ENCODE measurements around the gene ZAR1L. TPM values are rescaled to one million over a fixed set of nuclear protein-coding genes. Genes with fewer than 3 reads are reported as not detected.
A peak's percentile ranks its signal among the peaks of the same experiment; 100 is the strongest.

The ZAR1L gene
- total RNA-seq, 2 donors from 2014 or later, result 0.19 TPM; not detected in 1

DNA sequence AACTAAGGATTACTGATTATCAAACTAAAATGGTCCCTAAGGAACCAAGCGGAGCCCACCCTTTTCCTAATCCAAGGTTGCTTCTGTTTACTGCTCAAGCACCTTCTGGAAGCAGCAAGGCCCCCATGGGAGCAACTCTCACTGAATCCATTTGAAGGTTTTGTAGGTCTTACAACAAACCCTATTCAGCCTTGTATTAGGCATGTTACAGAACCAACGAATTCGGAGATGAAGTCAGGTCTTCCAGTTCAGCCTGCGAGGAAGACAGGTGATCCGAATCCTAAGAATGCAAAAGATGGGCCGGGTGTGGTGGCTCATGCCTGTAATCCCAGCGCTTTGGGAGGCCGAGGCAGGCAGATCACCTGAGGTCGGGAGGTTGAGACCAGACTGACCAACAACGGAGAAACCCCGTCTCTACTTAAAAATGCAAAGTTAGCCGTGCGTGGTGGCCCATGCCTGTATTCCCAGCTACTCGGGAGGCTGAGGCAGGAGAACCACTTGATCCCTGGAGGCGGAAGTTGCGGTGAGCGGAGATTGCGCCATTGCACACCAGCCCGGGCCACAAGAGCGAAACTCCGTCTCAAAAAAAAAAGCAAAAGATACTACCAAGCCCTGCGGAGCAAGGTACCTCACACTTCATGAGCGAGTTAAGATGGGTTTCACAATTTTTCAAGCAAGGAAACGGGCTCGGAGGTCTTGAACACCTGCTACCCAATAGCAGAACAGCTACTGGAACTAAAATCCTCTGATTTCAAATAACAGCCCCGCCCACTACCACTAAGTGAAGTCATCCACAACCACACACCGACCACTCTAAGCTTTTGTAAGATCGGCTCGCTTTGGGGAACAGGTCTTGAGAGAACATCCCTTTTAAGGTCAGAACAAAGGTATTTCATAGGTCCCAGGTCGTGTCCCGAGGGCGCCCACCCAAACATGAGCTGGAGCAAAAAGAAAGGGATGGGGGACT is 609 bp downstream of the ZAR1L start:
- peak; percentile 69 for ATAC-seq (replicated peaks)
- H3K9me3 Mint-ChIP-seq, result no peaks in the 10 kb centered on the region
- H3K36me3 Mint-ChIP-seq (ENCODE audit: low read depth), result peaks cover 40% of the 10 kb centered on the region
- peak overlapping the region; percentile 96 for H3K4me3 Mint-ChIP-seq
- H3K27ac Mint-ChIP-seq, result peak overlapping the region; percentile 98
- H3K27me3 Mint-ChIP-seq, result no peaks in the 10 kb centered on the region
- H3K4me1 Mint-ChIP-seq, result peaks cover 8% of the 10 kb centered on the region

GRCh38 chr13:32311188-32311897 is 3.8 kb downstream of the ZAR1L start:
- H3K4me1 Mint-ChIP-seq, result peaks cover 7% of the 10 kb centered on the region
- no peaks in the 10 kb centered on the region for H3K27me3 Mint-ChIP-seq
- ATAC-seq (replicated peaks), result no peak
- H3K27ac Mint-ChIP-seq, result peak overlapping the region; percentile 18
- H3K36me3 Mint-ChIP-seq (ENCODE audit: low read depth), result peaks cover 17% of the 10 kb centered on the region
- no peak overlapping the region for H3K4me3 Mint-ChIP-seq
- no peaks in the 10 kb centered on the region for H3K9me3 Mint-ChIP-seq

DNA sequence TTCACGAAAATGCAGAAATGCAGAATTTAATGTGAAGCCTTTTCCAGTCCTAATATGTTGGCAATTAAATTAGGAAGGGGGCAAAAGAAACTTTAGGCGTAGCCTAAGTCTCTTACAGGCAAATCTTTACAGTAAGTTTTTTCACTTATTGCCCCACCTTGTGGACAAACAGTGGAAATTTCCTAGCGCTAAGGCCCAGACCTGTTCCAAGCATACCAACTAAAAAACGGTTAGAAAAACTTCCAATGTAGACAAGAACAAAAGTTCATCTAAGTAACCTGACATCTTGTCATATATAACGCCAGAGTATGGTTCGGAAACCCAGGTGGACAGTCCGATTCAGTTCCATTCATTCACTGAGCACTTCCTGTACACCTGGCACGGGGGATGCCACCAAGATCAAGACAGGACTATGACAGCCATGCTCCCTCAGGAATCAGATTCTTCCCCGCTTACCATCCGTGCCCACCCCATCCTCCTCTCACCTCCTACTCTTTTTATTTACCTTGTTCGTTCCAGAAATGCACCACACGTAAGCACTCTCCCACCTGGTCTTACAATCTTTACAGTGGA is 4.9 kb downstream of the ZAR1L start:
- Mint-ChIP-seq H3K27ac (peak overlapping the region; percentile 18), H3K27me3 (no peaks in the 10 kb centered on the region), H3K4me1 (peaks cover 7% of the 10 kb centered on the region), H3K4me3 (peak overlapping the region; percentile 30), H3K36me3 (ENCODE audit: low read depth) (peaks cover 6% of the 10 kb centered on the region), H3K9me3 (no peaks in the 10 kb centered on the region)
- peak; percentile 73 for ATAC-seq (replicated peaks)

- no peak overlapping the region for H3K27ac Mint-ChIP-seq
- H3K36me3 Mint-ChIP-seq (ENCODE audit: low read depth), result no peaks in the 10 kb centered on the region
- no peaks in the 10 kb centered on the region for H3K9me3 Mint-ChIP-seq
- no peaks in the 10 kb centered on the region for H3K27me3 Mint-ChIP-seq
- peaks cover 7% of the 10 kb centered on the region for H3K4me1 Mint-ChIP-seq
- H3K4me3 Mint-ChIP-seq, result peak overlapping the region; percentile 30
- peak; percentile 27 for ATAC-seq (replicated peaks)
Observed at GRCh38 chr13:32309312-32310133, 5.6 kb downstream of the ZAR1L start.

- H3K4me3 Mint-ChIP-seq, result no peak overlapping the region
- H3K27ac Mint-ChIP-seq, result no peak overlapping the region
- no peaks in the 10 kb centered on the region for H3K9me3 Mint-ChIP-seq
- H3K4me1 Mint-ChIP-seq, result peaks cover 7% of the 10 kb centered on the region
- H3K36me3 Mint-ChIP-seq (ENCODE audit: low read depth), result no peaks in the 10 kb centered on the region
- H3K27me3 Mint-ChIP-seq, result no peaks in the 10 kb centered on the region
- no peak for ATAC-seq (replicated peaks)
Observed at GRCh38 chr13:32305646-32306045, 9.5 kb downstream of the ZAR1L start.

- no peaks in the 10 kb centered on the region for H3K9me3 Mint-ChIP-seq
- H3K4me3 Mint-ChIP-seq, result no peak overlapping the region
- H3K36me3 Mint-ChIP-seq (ENCODE audit: low read depth), result no peaks in the 10 kb centered on the region
- peaks cover 3% of the 10 kb centered on the region for H3K27me3 Mint-ChIP-seq
- no peak overlapping the region for H3K27ac Mint-ChIP-seq
- no peak for ATAC-seq (replicated peaks)
- H3K4me1 Mint-ChIP-seq, result no peaks in the 10 kb centered on the region
Observed at GRCh38 chr13:32302461-32302860, 12.7 kb downstream of the ZAR1L start.

- H3K4me1 Mint-ChIP-seq, result no peaks in the 10 kb centered on the region
- H3K27ac Mint-ChIP-seq, result no peak overlapping the region
- peaks cover 7% of the 10 kb centered on the region for H3K36me3 Mint-ChIP-seq (ENCODE audit: low read depth)
- H3K9me3 Mint-ChIP-seq, result no peaks in the 10 kb centered on the region
- H3K27me3 Mint-ChIP-seq, result peaks cover 3% of the 10 kb centered on the region
- ATAC-seq (replicated peaks), result peak; percentile 86
- no peak overlapping the region for H3K4me3 Mint-ChIP-seq
Observed at GRCh38 chr13:32300920-32301319, 14.2 kb downstream of the ZAR1L start.

GRCh38 chr13:32300406-32300805 is 14.8 kb downstream of the ZAR1L start:
- Mint-ChIP-seq H3K27me3 (peaks cover 3% of the 10 kb centered on the region), H3K36me3 (ENCODE audit: low read depth) (peaks cover 12% of the 10 kb centered on the region), H3K4me3 (no peak overlapping the region), H3K9me3 (no peaks in the 10 kb centered on the region), H3K27ac (no peak overlapping the region), H3K4me1 (no peaks in the 10 kb centered on the region)
- ATAC-seq (replicated peaks), result no peak

DNA sequence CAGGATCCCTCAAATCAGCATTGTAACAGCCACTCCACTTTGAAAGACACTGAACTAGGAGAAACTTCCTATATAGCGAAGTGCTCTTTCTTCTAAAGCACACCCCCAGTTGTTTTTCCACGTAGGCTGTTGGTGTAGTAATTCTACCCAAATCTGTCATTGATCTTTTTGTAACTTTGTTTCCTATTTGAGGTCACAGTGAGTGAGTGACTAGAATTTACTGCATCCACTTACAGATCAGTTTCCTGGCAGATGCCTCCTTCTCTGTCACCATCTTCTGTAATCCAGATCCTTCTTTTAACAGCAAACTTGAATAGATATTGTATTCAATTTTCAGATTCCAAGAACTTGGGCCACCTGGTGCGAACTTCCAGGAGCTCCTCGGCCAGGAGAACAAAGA is 15.3 kb downstream of the ZAR1L start:
- H3K36me3 Mint-ChIP-seq (ENCODE audit: low read depth), result peaks cover 16% of the 10 kb centered on the region
- H3K27me3 Mint-ChIP-seq, result peaks cover 3% of the 10 kb centered on the region
- H3K9me3 Mint-ChIP-seq, result no peaks in the 10 kb centered on the region
- H3K27ac Mint-ChIP-seq, result no peak overlapping the region
- H3K4me1 Mint-ChIP-seq, result no peaks in the 10 kb centered on the region
- no peak overlapping the region for H3K4me3 Mint-ChIP-seq
- ATAC-seq (replicated peaks), result peak; percentile 39

DNA sequence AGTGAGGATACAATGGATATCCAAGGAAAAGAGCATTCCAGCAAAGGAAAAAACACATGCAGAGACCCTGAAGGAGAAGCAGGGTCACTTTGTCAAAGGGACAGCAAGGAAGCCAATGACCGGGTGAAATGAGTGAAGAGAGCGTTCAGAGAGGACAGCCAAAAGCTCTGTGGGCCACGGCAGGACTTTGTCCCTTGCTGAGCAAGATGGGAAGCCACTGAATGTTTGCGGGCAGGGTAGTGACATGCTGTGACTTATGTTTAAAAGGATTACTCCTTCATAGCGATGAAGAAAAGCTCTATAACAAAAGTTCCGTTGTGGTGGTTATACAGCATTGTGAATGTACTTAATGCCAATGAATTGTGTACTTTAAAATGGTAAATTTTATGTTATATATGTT is 16.5 kb downstream of the ZAR1L start:
- Mint-ChIP-seq H3K9me3 (no peaks in the 10 kb centered on the region), H3K4me3 (no peak overlapping the region), H3K4me1 (no peaks in the 10 kb centered on the region), H3K27ac (no peak overlapping the region), H3K27me3 (peaks cover 3% of the 10 kb centered on the region), H3K36me3 (ENCODE audit: low read depth) (peaks cover 23% of the 10 kb centered on the region)
- ATAC-seq (replicated peaks), result no peak

DNA sequence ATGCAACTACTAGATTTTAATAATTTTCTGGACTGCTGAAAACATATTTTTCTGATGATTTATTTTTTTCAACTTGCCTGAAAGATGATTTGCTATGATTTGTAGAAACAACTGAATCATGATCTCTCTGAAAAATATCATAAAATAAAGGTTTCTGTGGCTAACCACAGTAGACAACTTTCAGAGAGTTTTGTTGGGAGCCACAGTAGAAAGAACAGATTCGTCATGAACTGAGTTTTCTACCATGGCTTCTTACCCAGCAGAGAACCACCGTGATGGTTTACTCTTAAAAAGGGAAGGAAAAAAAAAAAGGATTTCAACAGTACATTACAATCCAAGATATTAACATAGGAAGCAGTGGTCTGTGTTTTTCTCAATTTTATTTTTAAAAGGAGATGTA is 18.0 kb downstream of the ZAR1L start:
- Mint-ChIP-seq H3K36me3 (ENCODE audit: low read depth) (peaks cover 25% of the 10 kb centered on the region), H3K27me3 (peaks cover 3% of the 10 kb centered on the region), H3K9me3 (no peaks in the 10 kb centered on the region), H3K27ac (peak overlapping the region; percentile 40), H3K4me1 (no peaks in the 10 kb centered on the region), H3K4me3 (peak overlapping the region; percentile 15)
- ATAC-seq (replicated peaks), result peak; percentile 59

DNA sequence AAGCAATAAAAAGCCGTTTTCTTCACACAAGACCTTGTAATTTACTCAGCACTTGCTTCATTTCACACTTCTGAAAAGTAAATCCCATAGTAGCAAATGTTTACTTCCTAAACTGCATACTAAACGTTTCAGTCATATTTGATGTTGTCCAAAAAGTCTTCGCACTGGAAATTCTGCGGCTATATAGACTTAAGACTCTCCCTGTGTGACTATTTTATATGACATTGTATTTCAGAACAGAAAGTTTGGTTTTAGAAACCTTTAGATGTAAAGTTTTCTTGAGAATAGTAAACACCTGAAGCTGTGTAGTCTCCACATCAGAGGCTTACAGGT is 29.6 kb downstream of the ZAR1L start:
- H3K9me3 Mint-ChIP-seq, result no peaks in the 10 kb centered on the region
- peaks cover 27% of the 10 kb centered on the region for H3K36me3 Mint-ChIP-seq (ENCODE audit: low read depth)
- H3K27ac Mint-ChIP-seq, result no peak overlapping the region
- no peak for ATAC-seq (replicated peaks)
- H3K4me3 Mint-ChIP-seq, result no peak overlapping the region
- H3K27me3 Mint-ChIP-seq, result no peaks in the 10 kb centered on the region
- peaks cover 4% of the 10 kb centered on the region for H3K4me1 Mint-ChIP-seq

GRCh38 chr13:32284927-32285632 is 30.1 kb downstream of the ZAR1L start:
- no peak overlapping the region for H3K4me3 Mint-ChIP-seq
- peaks cover 4% of the 10 kb centered on the region for H3K4me1 Mint-ChIP-seq
- H3K27ac Mint-ChIP-seq, result no peak overlapping the region
- no peak for ATAC-seq (replicated peaks)
- H3K9me3 Mint-ChIP-seq, result no peaks in the 10 kb centered on the region
- peaks cover 29% of the 10 kb centered on the region for H3K36me3 Mint-ChIP-seq (ENCODE audit: low read depth)
- no peaks in the 10 kb centered on the region for H3K27me3 Mint-ChIP-seq

Data from activated T-helper 17 cell treated with anti-CD3 and anti-CD28 coated beads, Interleukin-2, amount 50 U/mL, for 72 hours (primary cell).